HG03571 (cell line): Measurements from ENCODE around the gene OPCML.

ENCODE experiments used
- ATAC-seq: cut with Tn5 transposase; IDR thresholded peaks from one replicate; pipeline ENCODE4 v1.9.1; 2021; ENCODE audit not compliant: unreplicated experiment

Gene OPCML

GRCh38 chr11:133531971-133532651 lies at the start of gene OPCML:
Gene OPCML, minus strand, starts transcription at chr11:133532501.
- ATAC-seq: no peak

- ATAC-seq: no peak
These were observed 48.8 kb upstream of the OPCML start for GRCh38 chr11:133581091-133581490.

GRCh38 chr11:133579165-133580031 lies 47.1 kb upstream of the OPCML start:
- ATAC-seq: no peak

DNA sequence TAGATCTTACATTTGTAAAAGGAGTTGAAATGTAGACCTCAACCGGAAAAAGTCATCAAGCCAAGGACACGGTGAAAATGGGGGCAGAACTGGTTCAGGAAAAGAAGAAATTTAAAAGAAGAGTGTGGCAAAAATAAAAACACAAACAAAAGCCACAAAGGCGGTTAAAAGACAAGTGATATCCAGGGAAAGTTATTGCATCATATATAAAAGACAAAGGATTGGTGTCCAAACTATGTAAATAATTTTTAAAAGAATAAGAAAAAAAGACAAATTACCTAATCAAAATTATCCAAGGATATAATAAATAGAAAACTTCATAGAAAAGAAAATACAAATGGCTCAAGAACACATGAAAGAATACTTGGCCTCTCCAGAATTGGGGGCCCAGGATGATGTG lies 45.1 kb upstream of the OPCML start:
- ATAC-seq: no peak

GRCh38 chr11:133576351-133576750 lies 44.0 kb upstream of the OPCML start:
- no peak for ATAC-seq

GRCh38 chr11:133573081-133573480 lies 40.8 kb upstream of the OPCML start:
- ATAC-seq: no peak

GRCh38 chr11:133570376-133570775 lies 38.1 kb upstream of the OPCML start:
- ATAC-seq: no peak

DNA sequence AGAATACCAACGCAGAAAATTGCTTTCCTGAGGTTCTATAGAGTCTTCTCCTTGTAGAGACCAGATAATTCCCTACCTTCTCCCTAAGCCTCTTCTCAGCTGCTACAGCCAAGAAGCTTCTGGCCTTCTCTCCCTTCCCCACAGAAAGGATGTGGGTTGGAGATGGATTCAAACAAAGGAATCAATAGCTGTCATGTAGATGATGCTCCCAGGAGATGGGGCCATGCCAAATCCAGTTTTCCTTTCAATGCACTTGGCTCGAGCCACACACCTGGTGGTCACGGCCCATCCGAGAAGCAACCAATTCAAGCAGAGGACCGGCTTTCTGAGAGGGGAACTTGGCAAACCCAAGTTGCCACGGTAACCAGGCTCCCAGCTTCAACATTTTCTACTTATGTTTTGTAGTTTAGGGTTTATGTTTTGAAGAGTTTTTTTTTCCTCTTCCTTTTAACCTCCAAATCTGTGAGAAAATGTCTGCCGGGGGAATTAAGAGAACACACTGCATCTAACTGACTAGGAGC lies 31.3 kb upstream of the OPCML start:
- ATAC-seq: no peak

DNA sequence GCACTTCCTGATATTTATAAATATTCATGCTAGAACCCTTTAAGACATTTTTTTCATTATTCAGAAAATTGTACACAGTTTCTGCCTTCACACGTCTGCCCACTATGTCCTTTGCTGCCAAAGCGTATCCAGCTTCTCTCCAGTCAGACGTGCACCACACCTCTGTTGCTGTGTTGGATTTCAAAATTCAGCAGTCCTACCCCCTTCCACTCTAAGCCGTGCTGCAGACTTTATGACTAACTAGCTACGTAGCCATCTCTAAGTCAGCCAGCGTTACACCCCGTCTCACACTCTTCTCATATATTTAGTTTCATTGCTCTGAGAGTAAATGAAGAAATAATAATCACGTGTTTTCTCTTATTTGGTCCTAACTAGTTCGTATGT lies 28.2 kb upstream of the OPCML start:
- no peak for ATAC-seq

- no peak for ATAC-seq
These were observed 27.7 kb upstream of the OPCML start for GRCh38 chr11:133559833-133560471.

DNA sequence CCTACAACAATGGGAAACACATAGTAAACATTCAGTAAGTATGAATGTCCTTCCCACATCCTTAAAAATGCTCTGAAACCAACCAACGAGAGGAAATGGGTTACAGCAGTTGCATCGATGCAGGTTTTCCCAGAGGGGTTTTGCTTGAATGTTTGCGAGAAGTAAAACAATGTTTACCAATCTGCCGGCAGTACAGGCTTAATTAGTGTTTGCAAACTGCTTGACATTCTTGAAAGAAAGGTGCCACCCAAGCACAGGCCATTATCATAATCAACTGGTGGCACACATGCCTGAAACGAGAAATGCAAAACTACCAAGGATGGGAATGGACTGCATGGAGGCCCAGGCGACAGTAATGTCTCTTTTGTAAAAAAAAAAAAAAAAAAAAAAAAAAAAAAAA lies 27.1 kb upstream of the OPCML start:
- no peak for ATAC-seq

GRCh38 chr11:133555034-133555433 lies 22.7 kb upstream of the OPCML start:
- ATAC-seq: no peak

- ATAC-seq: no peak
These were observed 21.8 kb upstream of the OPCML start for GRCh38 chr11:133553885-133554740.

DNA sequence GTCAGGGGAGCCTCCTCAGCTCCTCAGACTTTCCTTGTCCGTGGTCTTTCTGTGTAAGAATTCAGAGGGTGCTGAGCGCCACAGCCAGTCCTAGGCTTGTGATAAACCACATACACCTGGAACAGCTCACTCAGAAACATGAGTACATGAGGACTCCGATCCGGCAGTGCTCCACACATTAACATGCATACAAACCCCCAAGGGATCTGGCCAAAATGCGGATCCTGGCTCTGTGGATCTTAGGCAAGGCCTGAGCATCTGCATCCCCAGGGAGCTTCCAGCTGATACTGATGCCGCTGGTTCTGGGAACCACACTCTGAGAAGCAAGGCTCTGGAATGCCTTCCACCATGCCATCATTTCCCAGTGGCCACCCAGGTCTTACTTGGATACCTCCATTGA lies 20.6 kb upstream of the OPCML start:
- ATAC-seq: no peak

- ATAC-seq: no peak
These were observed 18.8 kb upstream of the OPCML start for GRCh38 chr11:133551064-133551463.

DNA sequence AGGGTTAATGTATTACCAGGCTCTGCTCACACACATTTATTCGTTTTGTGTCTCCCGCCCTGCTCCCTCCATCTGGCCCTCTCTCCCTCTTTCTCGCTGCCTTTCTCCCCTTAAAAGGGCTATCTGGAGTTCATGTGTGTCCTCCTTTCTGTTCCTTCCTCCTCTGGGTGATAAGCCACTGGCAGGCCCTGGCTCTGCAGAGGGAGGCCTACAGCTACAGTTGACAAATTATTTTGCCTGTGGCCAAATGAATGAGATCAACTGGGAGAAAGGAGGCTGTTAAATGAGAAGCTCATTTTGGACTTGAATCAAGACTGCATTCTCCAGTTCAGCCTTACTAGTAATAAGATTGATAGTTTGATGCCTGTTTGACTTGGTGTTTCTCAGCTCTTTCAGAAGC lies 17.5 kb upstream of the OPCML start:
- ATAC-seq: no peak

DNA sequence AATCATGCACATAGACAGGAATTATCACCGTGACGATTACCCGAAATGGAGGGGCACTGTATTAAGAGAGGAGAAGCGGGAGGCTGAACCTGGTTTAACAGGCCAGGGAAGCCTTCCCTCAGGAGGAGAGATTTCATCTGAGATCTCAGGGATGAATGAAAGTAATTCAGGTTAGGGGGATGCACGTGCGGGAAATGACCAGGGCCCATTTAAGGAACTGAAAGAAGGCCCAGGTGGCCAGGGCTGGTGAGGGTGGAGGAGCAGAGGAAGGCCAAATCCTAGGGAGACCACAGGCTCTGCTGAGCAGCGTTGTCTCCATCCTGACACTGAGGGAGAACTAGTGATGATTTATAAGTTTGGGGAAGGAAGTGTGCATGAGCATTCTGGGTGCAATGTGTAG lies 16.3 kb upstream of the OPCML start:
- ATAC-seq: no peak

DNA sequence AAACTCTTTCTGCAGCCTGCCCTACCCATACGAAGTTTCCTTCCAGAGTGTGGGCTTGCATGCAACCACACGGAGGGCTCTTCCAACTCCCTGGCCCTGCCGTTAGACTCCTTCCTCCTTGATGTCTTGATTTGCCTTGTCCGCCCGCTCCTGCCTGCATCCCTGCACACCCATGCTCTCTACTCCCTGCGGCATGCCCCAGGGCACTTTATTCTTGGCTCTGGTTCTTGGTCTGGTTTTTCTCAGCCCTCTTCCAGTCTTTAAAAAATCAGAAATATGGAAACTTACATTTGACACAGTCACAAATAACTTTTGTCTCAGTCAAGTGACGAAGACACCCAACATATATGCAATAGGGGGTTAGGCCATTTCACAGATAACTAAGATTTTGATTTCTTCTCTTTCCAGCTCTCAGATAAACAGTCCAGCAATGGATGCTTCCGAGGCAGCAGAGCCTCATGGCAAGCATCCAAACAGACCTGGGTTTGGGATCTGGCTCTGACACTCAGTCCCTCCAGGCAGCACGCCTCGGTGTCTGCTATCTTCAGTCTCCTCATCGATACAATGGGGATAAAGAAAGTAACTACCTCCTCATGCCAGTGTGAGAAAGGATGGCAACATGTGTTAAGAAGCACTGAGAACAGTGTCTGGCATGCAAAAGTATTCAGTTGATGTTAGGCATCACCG lies 15.7 kb upstream of the OPCML start:
- ATAC-seq: no peak

GRCh38 chr11:133545199-133545803 lies 13.0 kb upstream of the OPCML start:
- ATAC-seq: no peak

GRCh38 chr11:133541720-133542095 lies 9.4 kb upstream of the OPCML start:
- no peak for ATAC-seq
